Mammary epithelial cell (primary cell): Measurements from ENCODE around the gene LCN15.

Experiments used
- EZH2 ChIP-seq: IDR thresholded peaks from 2 replicates; pipeline ENCODE4 v1.6.1; 2012; ENCODE audit warnings: low read length, inconsistent platforms, borderline replicate concordance
- TF ChIP-seq, protein P1 (sequence below), 2 donors: IDR thresholded peaks in 1 of 2; conservative IDR thresholded peaks in 1 of 2; 2 replicates each; pipeline ENCODE4 v1.5.1; 2011 to 2012; ENCODE audit warnings: inconsistent platforms in 2 of 2, low read length in 2 of 2, mild to moderate bottlenecking in 2 of 2, control low read depth in 1 of 2, low read depth in 1 of 2; ENCODE audit not compliant: insufficient read depth in 1 of 2; ENCODE audit errors: extremely low read depth in 1 of 2

DNA sequence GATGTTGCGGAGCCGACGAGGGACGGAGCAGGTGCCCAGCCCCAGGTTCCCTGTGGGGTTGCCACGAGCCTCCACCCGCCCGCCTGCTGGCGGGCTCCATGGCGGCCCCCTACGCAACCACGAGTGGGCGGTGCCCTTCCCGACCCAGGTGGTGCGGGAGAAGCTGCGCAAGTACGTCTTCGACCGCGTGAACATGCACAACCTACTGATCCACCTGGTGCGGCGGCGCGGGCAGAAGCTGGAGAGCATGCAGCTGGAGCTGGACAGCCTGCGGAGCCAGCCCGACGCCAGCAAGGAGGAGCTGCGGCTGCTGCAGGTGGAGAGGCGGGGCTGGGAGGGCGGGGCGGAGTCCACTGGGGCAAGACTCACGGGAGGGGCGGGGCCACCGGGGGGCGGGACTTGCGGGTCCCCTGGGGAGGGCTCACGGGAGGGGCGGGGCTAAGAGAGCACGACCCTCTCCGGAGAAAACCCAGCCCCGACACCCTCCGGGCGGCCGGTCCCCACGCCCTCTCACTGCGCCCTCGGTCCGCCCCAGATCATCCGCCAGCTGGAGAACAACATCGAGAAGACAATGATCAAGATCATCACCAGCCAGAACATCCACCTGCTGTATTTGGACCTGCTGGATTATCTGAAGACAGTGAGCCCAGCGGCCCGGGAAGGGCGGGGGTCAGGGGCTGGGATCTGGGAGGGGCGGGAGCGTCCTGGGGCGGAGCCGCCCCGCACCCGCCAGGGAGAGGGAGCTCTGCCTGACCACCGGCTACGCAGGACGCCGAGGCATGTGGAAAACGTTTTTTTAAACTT, 35.7 kb upstream of the LCN15 start:
- TF ChIP-seq, protein P1, sequence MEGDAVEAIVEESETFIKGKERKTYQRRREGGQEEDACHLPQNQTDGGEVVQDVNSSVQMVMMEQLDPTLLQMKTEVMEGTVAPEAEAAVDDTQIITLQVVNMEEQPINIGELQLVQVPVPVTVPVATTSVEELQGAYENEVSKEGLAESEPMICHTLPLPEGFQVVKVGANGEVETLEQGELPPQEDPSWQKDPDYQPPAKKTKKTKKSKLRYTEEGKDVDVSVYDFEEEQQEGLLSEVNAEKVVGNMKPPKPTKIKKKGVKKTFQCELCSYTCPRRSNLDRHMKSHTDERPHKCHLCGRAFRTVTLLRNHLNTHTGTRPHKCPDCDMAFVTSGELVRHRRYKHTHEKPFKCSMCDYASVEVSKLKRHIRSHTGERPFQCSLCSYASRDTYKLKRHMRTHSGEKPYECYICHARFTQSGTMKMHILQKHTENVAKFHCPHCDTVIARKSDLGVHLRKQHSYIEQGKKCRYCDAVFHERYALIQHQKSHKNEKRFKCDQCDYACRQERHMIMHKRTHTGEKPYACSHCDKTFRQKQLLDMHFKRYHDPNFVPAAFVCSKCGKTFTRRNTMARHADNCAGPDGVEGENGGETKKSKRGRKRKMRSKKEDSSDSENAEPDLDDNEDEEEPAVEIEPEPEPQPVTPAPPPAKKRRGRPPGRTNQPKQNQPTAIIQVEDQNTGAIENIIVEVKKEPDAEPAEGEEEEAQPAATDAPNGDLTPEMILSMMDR (conservative IDR thresholded peaks at IDR 0.05 in 1 of 2, IDR thresholded peaks at IDR 0.05 in 1 of 2; ENCODE audit: extremely low read depth in 1 of 2, insufficient read depth in 1 of 2, low read depth in 1 of 2, low read length in 2 of 2) = no peak
- no peak for TF ChIP-seq EZH2
